Astrocyte of the cerebellum (primary cell): Measurements from ENCODE around the gene RAB3GAP2.
"Not testable (repeated sequence)": the region's sequence is repeated elsewhere in the genome, so short reads cannot be mapped to it uniquely, and the experiment has no call there.

Experiments
- DNase-seq: peaks from one replicate; pipeline ENCODE4 v3.0.0-alpha.2; 2011; ENCODE audit warnings: low read depth
- H3K4me3 ChIP-seq: 2 replicates; pipeline ENCODE4 v1.5.1; 2011; ENCODE audit warnings: mild to moderate bottlenecking, low read depth, low read length, moderate library complexity
- CTCF ChIP-seq: IDR thresholded peaks from 2 replicates; pipeline ENCODE4 v1.5.1; 2012; ENCODE audit warnings: low read length, low read depth, moderate library complexity, mild to moderate bottlenecking; ENCODE audit errors: missing control alignments
- in situ Hi-C: cut with HindIII; loops from 2 replicates; pipeline ENCODE4 v1.10.0; 2017; ENCODE audit warnings: low sequenced_read_pairs

Gene RAB3GAP2

GRCh38 chr1:220207411-220207810 is 64.8 kb downstream of the RAB3GAP2 start:
- DNase-seq: no peak
- no peak overlapping the region for H3K4me3 ChIP-seq
- TF ChIP-seq CTCF: no peak
- in situ Hi-C loops: no loop called here

- H3K4me3 ChIP-seq, in situ Hi-C loops, DNase-seq: not testable (repeated sequence)
Measured at GRCh38 chr1:220204758-220205157, 67.5 kb downstream of the RAB3GAP2 start.

GRCh38 chr1:220203816-220204215 is 68.4 kb downstream of the RAB3GAP2 start:
- no peak for TF ChIP-seq CTCF
- no peak for DNase-seq
- in situ Hi-C loops: no loop called here
- no peak overlapping the region for H3K4me3 ChIP-seq

- in situ Hi-C loops: no loop called here
- DNase-seq: no peak
- no peak for TF ChIP-seq CTCF
- no peak overlapping the region for H3K4me3 ChIP-seq
Measured at GRCh38 chr1:220198186-220199005, 73.9 kb downstream of the RAB3GAP2 start.

- in situ Hi-C loops: no loop called here
- no peak overlapping the region for H3K4me3 ChIP-seq
- no peak for DNase-seq
- no peak for TF ChIP-seq CTCF
Measured at GRCh38 chr1:220195701-220196100, 76.6 kb downstream of the RAB3GAP2 start.

GRCh38 chr1:220189750-220190347 is 82.4 kb downstream of the RAB3GAP2 start:
- in situ Hi-C loops: no loop called here
- H3K4me3 ChIP-seq: no peak overlapping the region
- DNase-seq: peak; percentile 16
- peak; percentile 46 for TF ChIP-seq CTCF

GRCh38 chr1:220188538-220188937 is 83.7 kb downstream of the RAB3GAP2 start:
- no peak for TF ChIP-seq CTCF
- no peak for DNase-seq
- no peak overlapping the region for H3K4me3 ChIP-seq
- in situ Hi-C loops: no loop called here
